Stimulated activated CD8-positive, alpha-beta memory T cell treated with anti-CD3 and anti-CD28 coated beads, Interleukin-15, amount 100 ng/mL, for 4 hours (primary cell): ENCODE data around the gene ZMYND11.

Source experiments
- DNase-seq, 2 donors: peaks; one replicate each; pipeline ENCODE4 v3.0.0-alpha.2; 2020; ENCODE audit warnings: low read depth in 2 of 2

ZMYND11 gene

DNA sequence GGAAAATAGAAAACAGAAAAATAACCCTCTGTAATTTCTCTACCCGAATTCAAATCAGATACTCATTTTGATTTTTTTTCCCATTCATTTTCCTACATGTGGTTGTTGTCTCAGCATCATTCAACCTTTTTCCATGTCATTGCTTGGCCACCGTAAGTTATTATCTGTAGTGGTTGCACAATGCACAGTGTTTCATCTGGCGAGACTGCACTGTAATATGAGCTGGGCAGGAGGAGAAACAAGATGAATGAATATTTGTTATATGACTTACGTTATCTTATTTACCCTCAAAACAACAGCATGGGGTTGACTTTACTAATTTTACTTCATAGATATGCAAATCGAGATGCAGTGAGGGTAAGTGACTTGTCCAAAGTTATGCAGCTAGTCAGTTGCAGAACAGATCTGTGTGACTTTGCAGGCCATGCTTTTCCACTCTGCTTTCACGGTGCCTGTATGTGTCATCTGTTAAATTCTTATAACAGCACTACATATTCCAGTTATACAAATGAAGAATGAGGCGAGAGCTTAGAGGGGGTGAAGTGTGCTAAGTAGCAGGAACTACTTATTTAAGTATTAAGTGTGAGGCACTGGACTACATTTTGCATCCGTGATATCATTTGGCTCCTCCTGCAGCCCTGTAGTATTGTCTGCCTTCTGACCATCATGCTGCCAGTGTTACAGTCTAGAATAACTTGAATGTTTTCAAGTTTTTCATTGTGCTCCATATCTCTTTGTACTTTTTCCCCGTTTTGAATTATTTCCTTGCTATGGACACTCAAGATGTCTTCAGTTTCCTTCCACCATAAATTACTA is 56.7 kb downstream of the ZMYND11 start:
- no peak for DNase-seq

DNA sequence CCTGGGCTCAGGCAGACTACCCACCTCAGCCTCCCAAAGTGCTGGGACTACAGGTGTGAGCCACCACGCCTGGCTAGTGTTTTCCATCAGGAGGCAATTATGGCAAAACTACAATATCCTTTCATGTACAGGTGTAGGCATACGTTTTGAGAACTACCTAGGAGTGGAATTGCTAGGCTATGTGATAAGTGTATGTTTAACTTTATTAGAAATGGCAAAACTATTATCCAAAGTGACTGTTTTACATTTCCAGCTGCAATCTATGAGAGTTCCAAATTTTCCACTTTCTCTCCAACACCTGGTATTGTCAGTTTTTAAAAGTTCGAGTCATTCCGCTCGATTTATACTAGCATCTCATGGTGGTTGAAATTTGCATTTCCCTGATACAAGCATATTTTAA is 59.0 kb downstream of the ZMYND11 start:
- no peak for DNase-seq

DNA sequence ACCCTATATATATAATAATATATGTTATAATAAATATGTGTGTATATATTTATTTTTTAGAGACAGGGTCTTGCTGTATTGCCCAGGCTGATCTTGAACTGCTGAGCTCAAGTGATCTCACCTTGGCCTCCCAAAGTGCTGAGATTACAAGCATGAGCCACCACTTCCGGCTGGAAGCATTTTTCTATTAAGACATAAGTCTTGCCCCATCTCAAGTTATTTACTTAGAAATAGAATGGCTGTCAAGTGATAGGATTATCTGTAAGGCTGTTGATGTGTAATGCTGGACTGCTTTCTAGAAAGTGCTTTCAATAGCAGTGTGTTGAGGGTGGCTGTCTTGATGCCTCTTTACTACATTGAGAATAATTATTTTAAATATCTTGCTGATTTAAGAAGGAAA is 65.2 kb downstream of the ZMYND11 start:
- no peak for DNase-seq

DNA sequence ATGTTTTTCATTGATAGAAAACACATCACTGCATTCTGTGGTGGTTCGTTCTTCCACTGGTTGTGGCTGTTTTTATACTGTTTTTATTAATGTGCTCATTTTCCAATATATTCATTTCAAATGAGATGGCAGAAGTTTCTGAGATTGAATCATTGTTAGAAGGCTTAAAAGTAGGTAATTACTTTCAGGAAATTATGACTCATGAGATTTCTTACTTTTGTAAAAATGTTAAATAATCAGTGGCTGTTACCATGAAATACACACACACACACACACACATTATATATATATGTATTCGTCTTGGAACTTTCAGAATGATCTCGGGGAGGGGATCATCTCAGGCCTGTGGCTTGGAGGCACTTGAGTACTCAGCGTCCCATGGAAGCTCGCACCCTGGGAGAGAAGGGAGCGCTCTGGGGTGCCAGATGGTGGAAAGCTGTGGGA is 66.1 kb downstream of the ZMYND11 start:
- DNase-seq, result no peak

DNA sequence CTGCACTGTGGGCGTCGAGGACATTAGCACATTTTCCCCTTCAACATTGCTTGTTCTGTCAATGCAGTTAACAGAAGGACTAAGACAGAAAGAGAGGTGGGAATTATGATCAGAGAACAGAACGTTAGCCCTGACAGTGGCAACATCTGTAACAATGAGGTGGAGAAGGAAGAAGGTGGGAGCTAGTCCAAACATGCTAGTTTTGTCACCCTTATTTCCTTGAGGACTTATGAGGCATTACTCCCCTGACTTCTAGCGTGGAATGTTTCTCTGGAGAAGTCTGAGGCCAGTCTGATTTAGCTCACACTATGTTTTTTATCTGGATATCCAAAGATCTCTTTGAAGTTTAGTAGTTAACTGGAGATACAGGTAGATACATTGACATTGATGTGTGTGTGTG is 73.4 kb downstream of the ZMYND11 start:
- DNase-seq, result no peak

DNA sequence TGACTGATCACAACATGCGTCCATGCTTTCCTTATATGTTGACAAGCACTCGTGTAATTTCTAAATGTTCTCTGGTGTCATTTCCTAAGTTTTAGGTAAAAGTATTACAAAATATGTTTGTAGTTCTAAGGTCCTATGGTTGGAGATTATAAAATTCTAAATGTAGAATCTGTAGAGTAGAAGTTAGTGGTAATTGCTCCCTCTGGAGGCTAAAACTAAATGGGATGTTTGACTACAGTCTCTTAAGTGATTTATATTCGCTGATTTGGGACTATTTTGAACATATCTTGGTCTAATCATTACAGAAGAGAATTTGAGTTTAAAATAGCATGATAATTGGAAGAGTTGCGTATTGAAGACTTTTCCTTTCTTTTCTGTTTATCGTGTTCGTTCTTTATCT is 74.1 kb downstream of the ZMYND11 start:
- DNase-seq, result no peak

DNA sequence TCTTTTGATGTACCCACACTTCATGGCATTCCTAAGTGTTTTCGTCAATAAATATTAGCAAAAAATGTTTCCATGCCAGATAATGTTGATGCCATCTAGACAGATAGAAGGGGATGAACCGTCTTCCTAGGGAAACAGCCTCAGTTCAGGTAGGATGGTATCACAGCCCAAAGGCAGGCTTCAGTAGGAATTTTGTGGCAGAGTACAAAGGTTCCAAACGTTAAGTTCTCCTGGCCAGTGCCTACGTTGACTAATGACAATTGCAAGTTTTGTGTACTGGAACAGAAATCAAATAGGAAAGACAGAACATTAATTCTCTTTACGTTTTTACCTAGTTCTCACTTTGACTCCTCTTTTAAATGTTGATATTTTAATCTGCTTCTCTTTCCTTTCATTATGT is 75.0 kb downstream of the ZMYND11 start:
- DNase-seq, result no peak

DNA sequence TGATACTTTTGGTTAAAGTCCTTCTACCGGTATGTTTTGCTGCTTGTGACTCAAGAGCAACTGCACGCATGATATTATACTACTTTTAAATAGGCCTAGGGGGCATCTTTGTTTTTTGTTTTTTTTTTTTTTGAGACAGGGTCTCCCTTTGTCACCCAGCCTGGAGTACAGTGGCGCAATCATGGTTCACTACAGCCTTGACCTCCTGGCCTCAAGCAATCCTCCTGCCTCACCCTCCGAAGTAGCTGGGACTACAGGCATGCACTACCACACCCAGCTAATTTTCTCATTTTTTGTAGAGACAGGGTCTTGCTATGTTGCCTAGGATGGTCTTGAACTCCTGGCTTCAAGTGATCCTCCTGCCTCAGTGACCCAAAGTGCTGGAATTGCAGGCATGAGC is 80.2 kb downstream of the ZMYND11 start:
- no peak for DNase-seq

DNA sequence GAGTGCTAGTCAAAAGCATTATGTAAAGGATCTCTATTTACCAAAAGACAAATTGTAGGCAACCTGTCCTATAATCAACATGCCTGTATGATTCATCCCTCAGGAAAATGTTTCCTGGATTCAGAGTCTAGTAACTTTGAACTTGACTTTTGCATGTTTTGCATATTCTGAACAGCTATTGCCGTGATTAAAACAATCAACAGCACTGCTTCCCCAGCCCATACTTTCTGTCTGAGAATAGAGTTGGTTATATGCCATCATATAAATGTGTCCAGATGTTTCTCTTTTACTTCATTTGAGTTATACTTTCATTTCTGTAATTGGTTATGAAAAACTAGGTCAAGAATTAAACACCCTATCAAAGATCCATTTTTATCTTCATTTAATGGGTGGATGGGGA is 83.5 kb downstream of the ZMYND11 start:
- DNase-seq, result no peak

DNA sequence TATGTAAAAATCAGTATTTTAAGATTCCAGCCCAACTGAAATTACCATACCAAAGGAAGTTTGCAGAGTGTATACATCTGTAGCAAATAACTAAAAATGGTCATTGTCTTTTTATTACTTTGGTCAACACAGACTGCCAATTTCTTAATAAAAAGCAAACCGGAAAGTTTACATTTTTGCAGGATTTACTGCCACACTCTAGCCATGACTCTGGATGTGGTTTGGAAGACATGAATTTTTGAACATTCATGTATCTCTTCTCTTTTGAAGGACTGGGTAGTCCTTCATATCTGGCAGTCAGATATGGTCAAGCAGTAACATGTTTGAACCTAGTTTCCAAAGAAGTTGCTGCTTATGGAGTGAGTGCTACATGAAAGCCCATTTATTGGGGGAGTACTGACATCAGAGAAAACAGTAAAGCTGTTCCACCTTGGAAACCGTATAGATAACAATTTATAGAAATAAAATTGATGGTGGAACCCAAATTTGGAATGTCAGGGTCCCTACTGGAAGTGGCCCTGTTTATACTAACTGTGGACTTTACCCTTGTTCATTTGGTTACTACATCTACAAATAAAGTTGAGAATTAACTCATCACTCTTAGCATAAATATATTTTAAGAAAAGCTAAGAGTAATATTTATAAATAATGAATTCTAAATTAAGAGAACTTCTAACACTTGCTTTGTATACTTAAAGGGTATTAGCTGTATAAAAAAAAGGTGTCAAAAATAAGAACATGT is 84.6 kb downstream of the ZMYND11 start:
- no peak for DNase-seq

DNA sequence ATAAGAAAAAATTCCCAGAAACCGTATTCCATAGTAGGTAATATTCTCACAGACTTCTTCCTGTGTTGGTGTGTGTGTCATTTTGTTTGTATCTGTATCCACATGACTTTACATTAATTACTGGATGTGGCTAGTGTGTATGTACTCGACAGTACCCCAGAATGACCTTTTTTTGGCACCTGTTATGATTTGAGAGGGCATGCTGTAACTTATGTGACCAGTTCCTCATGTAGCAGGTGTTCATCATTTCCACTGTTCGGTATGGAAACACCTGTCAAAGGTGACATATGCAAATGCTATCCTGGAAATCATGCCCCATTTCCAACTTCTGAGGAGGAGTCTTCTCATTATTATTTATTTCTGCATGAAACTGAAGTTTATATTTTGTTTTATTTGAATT is 89.3 kb downstream of the ZMYND11 start:
- DNase-seq, result no peak

DNA sequence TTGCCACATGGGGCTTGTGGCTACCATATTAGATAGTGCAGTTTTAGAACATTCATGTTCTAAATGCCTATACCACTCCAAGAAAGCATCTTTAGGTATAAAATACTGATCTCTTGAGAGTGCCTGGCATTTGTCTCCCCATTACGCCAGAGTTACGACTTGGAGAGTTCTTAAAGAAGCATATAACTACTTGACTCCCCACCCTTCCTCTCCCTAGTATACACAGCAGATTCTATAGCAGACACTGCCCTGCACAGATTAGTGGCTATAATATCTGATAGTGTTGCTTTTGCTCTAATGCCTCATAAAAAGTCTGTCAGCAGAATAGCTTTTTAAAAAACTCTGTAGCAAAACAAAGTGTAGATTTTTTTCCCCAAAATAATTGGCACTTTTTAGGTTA is 90.8 kb downstream of the ZMYND11 start:
- no peak for DNase-seq

DNA sequence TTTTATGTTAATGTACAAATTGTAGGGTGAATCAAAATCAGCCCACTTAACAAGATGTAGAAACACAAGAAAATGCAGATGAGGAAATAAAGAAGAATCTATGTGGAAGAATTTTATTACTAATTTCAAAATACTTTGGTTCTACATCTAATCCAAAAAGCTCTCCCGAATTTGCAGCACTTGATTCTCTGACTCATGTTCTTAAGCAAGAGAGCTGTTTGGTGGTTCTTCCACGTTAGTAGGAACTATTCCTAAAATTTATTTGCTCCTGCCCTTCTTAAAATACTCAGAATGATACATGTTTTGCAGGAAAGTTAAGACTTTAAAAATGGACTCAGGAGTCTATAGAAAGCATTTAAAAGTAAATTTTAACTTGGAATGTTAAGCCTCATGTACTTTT is 91.8 kb downstream of the ZMYND11 start:
- no peak for DNase-seq

DNA sequence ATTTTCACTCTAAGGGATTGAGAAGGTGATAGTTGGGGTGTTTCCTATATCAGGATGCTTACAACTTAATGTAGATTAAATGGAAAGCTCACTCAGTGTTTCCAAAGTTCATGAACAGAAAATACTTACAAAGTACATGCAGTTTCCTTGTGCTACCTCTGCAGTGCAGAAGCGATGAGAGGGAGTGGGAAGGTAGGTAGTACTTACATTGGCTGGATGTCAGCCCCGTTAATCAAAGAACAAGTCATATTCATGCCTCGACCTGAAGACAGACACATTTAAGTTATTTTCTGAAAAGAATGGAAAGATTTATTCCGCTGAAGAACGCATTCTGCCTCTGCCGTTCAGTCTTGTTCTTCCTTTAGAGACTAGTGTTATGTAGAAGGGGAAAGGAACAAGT is 93.1 kb downstream of the ZMYND11 start:
- no peak for DNase-seq

DNA sequence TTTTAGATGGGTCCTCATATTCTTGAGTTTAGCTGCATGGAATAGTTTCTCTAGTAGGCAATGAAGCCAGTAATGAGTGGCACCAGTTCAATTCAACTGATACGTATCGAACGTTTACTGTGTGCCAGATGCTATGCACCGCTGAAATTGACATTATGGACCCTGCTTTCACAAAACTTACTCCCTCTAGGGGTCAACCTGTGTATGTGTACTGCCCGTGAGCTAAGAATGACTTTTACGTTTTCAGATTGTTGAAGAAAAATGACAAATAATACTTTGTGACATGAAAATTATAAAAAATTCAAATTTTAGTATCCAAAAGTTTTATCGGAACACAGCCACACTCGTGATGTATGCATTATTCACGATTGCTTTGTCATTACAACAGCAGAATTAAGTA is 95.5 kb downstream of the ZMYND11 start:
- no peak for DNase-seq

DNA sequence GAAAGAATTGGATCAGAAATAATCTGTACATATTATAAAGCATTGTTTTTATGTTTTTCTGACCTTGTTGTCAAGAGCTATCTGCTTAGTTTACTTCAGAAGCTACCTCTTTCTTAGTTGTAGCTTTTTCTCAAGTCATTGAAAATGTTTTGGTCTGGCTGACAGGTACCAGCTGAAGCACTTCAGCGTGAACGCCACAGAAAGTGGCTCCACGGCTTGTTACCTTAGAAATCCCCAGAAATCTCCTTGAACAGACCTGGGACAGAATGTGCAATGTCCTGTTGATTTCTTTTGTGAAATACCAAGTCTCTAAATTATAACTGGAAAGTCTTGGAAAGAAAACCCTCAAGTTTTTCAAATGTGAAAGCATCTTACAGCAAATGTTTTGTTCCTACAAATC is 96.8 kb downstream of the ZMYND11 start:
- no peak for DNase-seq

DNA sequence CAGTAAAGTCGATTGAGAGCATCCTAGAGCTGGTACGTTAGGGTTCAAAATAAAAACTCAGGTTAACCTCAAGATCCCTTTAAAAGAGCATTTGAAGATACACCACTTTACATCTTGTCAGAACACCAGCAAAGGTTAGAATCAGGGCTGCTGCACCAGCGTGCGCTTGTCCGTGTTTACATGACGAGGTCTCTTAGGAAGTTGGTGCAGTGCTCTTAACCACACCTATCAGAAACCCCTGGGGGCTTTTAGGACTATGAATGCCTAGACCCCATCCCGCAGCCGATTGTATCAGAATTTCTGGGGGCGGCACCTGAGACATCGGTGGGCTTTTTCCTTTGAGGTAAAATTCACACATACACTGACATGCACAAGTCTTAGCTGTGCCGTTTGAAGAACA is 97.6 kb downstream of the ZMYND11 start:
- DNase-seq, result no peak

DNA sequence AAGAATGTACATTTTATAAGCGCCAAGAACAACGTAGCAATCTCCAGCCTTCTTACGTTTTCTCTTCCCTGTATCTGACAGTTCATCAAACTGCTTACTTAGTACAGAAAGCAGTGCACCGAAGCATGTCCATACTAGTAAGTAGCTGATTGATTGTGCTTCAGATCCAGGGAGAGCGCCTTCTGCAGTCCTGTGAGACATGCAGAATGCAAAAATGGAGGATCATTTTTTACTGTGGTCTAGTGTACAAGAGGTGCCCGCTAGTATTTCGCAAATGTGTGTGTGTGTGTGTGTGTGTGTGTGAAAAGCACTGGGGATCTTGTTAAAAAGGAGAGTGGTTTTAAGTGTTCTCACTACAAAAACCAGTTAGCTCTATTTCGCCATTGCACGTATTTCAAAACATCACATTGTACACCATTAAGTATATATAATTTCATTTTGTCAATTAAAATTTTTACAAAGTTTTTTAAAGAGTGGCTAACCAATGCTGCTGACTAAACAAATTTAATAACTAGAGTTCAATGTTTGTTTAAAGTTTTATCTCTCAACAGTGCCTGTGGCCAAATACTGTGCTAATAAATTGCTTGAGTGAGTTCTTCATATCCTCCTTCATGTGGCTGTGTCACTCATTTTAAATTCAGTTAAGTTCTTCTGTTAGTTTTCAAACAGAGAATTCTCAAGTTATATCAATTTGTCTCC is 99.6 kb downstream of the ZMYND11 start:
- DNase-seq, result no peak

DNA sequence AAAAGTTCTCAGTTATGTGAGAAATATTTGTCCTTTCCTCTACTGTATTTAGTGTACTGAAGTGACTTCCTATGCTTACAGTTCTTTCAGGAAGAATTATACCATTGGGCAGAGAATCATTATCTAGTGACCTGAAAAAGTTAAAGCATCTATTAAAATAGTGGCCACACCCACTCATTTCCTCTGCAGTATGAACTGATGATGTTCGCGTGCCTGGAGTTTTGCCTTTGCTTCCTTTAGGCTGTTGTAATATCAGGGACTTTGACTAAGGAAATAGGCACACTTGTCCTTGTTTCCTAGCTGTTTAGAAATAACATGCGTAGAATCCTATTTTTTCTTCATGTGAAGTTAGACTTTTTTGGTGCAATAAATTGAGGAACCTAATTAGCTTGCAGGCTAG is 100.7 kb downstream of the ZMYND11 start:
- DNase-seq, result no peak

DNA sequence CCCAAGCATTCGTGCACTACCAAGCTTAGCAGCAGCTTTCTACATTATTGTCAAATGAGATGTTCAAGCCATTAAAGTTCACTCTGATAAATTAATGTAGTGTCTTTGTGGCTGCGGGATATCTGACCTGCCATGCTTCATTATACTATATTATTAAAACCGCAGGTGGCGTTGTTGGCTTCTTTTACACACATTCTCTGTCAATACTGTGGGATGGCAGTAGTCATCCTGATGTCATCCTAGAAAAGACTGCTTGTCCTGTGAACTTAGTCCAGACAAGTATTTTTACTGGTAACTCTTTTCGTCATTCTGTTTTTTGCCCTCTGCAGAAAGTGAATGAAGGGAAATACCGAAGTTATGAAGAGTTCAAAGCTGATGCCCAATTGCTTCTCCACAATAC is 103.9 kb downstream of the ZMYND11 start:
- DNase-seq, result no peak

DNA sequence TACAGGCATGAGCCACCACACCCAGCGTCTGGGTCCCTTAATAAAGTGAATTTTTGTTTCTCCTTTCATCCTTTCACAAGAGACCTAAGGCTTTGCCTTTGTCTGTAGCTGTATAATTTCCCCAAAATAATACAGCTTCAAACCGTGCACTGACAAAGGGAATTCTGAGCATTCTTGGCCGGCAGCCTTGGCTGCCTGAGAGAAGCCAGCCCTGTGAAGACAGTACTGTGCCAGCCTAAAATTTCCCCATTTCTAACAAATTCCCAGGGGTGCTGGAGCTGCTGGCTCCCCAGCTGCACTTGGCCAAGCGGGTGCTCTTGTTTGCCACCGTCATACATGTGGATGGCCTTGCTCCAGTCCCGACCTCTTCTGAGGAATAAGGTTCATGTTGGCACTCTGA is 106.2 kb downstream of the ZMYND11 start:
- DNase-seq, result no peak

DNA sequence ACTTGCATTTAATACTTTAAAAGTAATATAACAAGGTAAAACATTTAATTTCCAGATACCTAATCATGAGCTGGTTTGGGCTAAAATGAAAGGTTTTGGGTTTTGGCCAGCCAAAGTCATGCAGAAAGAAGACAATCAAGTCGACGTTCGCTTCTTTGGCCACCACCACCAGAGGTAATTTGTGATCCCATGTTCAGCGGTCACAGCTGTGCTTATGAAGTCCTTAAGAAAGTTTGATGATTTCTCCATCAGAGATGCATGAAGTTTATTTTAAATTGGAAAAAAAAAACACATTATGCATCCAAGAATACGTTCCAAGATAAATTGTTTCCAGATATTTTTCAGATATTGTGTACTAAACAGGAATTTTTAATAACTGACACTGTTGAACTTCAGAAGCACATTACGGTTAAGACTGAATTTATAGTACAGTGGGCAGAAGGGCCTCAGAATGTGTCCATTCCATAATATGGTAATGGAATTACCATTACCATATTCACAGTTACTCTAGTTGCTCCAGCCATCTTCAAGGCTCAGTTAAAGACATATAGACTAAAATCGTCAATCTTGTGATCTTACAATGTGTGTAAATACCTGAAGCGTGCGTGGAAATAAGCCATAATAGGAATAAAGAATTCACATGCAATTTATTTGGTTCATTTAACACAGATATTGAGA is 106.8 kb downstream of the ZMYND11 start:
- DNase-seq, result no peak
